PFSK-1 (cell line): ENCODE results near the gene MGLL.

Experiments used
- POLR2AphosphoS5 ChIP-seq: IDR thresholded peaks from 2 replicates; pipeline ENCODE4 v1.6.1; 2012; ENCODE audit warnings: low read depth, mild to moderate bottlenecking, control low read depth, low read length, moderate library complexity
- SIN3A ChIP-seq: IDR thresholded peaks from 2 replicates; pipeline ENCODE4 v1.6.1; 2012; ENCODE audit warnings: mild to moderate bottlenecking, low read length, moderate library complexity, borderline replicate concordance; ENCODE audit not compliant: insufficient read depth
- TF ChIP-seq, protein P1 (sequence below), 2 experiments: IDR thresholded peaks; 2 replicates each; pipeline versions ENCODE4 v1.6.1 to v1.8.0; 2011 to 2012; ENCODE audit warnings: low read depth in 2 of 2, low read length in 2 of 2, control low read depth in 1 of 2, inconsistent platforms in 1 of 2, mild to moderate bottlenecking in 1 of 2, moderate library complexity in 1 of 2; ENCODE audit not compliant: insufficient read depth in 1 of 2

DNA sequence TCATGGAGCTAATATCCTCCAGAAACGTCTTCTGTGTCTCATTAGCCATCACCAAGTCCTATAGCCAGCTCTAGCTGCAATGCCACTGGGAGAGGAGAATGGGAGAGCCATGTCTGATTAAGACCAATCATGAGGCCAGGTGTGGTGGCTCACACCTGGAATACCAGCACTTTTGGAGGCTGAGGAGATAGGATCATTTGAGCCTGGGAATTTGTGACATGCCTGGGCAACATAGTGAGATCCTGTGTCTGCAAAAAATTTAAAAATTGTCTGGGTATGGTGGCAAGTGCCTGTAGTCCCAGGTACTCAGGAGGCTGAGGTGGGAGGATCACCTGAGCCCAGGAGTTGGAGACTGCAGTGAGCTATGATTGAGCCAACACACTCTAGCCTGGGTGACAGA is 13.1 kb downstream of the MGLL start:
- TF ChIP-seq, protein P1, sequence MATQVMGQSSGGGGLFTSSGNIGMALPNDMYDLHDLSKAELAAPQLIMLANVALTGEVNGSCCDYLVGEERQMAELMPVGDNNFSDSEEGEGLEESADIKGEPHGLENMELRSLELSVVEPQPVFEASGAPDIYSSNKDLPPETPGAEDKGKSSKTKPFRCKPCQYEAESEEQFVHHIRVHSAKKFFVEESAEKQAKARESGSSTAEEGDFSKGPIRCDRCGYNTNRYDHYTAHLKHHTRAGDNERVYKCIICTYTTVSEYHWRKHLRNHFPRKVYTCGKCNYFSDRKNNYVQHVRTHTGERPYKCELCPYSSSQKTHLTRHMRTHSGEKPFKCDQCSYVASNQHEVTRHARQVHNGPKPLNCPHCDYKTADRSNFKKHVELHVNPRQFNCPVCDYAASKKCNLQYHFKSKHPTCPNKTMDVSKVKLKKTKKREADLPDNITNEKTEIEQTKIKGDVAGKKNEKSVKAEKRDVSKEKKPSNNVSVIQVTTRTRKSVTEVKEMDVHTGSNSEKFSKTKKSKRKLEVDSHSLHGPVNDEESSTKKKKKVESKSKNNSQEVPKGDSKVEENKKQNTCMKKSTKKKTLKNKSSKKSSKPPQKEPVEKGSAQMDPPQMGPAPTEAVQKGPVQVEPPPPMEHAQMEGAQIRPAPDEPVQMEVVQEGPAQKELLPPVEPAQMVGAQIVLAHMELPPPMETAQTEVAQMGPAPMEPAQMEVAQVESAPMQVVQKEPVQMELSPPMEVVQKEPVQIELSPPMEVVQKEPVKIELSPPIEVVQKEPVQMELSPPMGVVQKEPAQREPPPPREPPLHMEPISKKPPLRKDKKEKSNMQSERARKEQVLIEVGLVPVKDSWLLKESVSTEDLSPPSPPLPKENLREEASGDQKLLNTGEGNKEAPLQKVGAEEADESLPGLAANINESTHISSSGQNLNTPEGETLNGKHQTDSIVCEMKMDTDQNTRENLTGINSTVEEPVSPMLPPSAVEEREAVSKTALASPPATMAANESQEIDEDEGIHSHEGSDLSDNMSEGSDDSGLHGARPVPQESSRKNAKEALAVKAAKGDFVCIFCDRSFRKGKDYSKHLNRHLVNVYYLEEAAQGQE (IDR thresholded peaks at IDR 0.05; ENCODE audit: insufficient read depth in 1 of 2, low read depth in 2 of 2, low read length in 2 of 2), result no peak
- TF ChIP-seq POLR2AphosphoS5 (no peak), SIN3A (no peak)
